Stimulated activated CD4-positive, alpha-beta T cell treated with anti-CD3 and anti-CD28 coated beads, TNF-alpha, amount 100 ng/mL, for 4 hours (primary cell): Measurements from ENCODE around the gene ALOX5AP.
"Not testable (repeated sequence)": the region's sequence is repeated elsewhere in the genome, so short reads cannot be mapped to it uniquely, and the experiment has no call there.

ENCODE experiments used
- DNase-seq, 3 experiments: peaks; one replicate each; pipeline ENCODE4 v3.0.0-alpha.2; 2020; ENCODE audit warnings: low read depth in 3 of 3

Gene ALOX5AP

GRCh38 chr13:30737511-30738337 lies 2.4 kb downstream of the ALOX5AP start:
- DNase-seq, result no peak

GRCh38 chr13:30738526-30739236 lies 3.3 kb downstream of the ALOX5AP start:
- no peak for DNase-seq

- DNase-seq, result no peak
These were observed 3.8 kb downstream of the ALOX5AP start for GRCh38 chr13:30739237-30739528.

GRCh38 chr13:30739761-30740642 lies 4.7 kb downstream of the ALOX5AP start:
- DNase-seq, result peak in 2 of 3 experiments; percentile 41 to 43

GRCh38 chr13:30742901-30743300 lies 7.6 kb downstream of the ALOX5AP start:
- no peak for DNase-seq

GRCh38 chr13:30743319-30744055 lies 8.1 kb downstream of the ALOX5AP start:
- DNase-seq, result no peak

GRCh38 chr13:30744056-30744680 lies 8.8 kb downstream of the ALOX5AP start:
- peak; percentile 36 to 71 (median 61) for DNase-seq

- no peak for DNase-seq
These were observed 9.3 kb downstream of the ALOX5AP start for GRCh38 chr13:30744681-30745077.

GRCh38 chr13:30745906-30746686 lies 10.8 kb downstream of the ALOX5AP start:
- no peak for DNase-seq

GRCh38 chr13:30746791-30747190 lies 11.4 kb downstream of the ALOX5AP start:
- no peak for DNase-seq

- DNase-seq, result not testable (repeated sequence)
These were observed 12.5 kb downstream of the ALOX5AP start for GRCh38 chr13:30747845-30748244.

- DNase-seq, result no peak
These were observed 13.4 kb downstream of the ALOX5AP start for GRCh38 chr13:30748717-30749116.

- DNase-seq, result no peak
These were observed 14.7 kb downstream of the ALOX5AP start for GRCh38 chr13:30750036-30750435.

GRCh38 chr13:30751183-30751933 lies 16.0 kb downstream of the ALOX5AP start:
- DNase-seq, result no peak

- DNase-seq, result no peak
These were observed 17.0 kb downstream of the ALOX5AP start for GRCh38 chr13:30752201-30752797.

GRCh38 chr13:30753030-30753616 lies 17.8 kb downstream of the ALOX5AP start:
- no peak for DNase-seq

- DNase-seq, result no peak
These were observed 20.3 kb downstream of the ALOX5AP start for GRCh38 chr13:30755678-30756077.

GRCh38 chr13:30757026-30757742 lies 21.8 kb downstream of the ALOX5AP start:
- DNase-seq, result no peak
